GM18861 (cell line): ENCODE data around the gene HDHD5.

Experiments
- ATAC-seq: cut with Tn5 transposase; IDR thresholded peaks from one replicate; pipeline ENCODE4 v1.9.1; 2021; ENCODE audit not compliant: unreplicated experiment

The HDHD5 gene

DNA sequence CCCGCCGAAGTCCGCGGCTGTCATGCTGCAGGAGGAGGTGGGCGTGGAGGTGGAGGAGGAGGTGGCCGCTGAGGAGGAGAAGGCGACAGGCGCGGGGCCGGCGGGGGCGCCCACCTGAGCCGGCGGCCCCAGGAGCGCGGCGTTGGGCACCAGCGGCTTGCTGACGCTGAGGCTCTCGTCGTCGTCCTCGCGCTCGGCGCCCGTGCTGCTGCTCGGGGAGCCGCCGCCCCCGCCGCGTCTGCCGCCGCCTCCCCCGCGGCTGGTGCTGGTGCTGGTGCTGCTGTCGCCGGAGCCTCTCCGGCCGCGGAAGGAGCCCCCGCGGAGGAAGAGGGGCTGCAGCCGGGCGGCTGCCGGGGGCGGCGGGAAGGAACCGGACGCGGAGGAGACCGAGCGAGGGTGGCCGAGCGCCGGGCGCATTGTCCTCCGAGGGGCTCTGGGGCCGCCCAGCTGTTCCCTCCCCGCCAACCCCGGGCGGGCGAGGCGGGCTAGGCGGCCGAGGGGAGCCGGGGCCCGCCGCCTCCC, 38.3 kb downstream of the HDHD5 start:
- no peak for ATAC-seq

DNA sequence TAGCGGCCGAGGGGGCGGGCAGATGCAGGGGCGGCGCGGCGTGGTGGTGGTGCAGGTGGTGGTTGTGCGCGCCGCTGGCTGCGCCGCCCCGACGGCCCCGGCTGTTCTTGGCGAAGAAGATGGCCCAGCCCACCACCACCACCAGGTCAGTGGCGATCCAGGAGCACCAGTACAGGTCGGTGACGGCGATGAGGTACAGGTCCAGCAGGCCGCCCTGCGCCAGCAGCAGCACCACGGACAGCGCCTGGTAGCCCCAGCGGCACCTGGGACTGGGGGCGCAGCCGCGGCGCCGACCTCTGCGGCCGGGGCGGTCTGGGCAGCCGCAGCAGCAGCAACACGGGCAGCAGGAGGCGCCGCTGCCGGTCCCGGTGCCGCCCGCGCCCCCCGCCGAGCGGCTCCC, 38.8 kb downstream of the HDHD5 start:
- ATAC-seq = no peak

DNA sequence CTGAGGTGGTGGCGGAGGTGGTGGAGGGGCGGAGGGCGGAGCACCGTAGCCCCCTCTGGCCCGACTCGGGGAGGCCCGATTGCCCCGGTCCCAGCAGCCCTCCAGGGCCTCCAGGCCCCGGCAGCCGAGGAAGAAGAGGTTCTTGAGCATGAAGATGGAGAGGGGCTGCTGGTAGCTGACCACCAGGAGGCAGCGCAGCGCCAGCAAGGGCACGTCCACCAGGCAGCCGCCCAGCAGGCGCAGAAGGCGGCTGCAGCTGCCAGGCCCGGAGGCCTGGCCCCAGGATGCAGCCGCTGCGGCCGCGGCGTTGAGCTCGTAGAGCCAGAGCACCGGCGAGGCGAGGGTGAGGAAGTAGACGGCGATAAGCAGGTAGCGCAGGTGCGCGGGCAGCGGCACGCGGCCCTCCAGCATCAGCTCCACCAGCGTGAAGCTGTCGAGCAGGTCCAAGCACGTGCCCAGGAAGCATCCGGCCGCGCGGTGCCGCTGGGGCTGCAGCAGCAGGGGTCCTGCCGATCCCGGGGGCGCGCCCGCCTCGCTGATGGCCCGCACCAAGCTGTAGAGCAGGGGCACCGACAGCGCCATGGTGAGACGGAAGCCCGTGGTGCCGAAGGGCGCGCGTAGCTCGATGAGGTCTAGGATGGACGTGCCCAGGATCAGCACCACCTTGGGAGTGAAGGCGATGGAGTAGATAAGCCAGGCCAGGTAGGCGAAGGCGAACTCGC, 39.4 kb downstream of the HDHD5 start:
- ATAC-seq = no peak

DNA sequence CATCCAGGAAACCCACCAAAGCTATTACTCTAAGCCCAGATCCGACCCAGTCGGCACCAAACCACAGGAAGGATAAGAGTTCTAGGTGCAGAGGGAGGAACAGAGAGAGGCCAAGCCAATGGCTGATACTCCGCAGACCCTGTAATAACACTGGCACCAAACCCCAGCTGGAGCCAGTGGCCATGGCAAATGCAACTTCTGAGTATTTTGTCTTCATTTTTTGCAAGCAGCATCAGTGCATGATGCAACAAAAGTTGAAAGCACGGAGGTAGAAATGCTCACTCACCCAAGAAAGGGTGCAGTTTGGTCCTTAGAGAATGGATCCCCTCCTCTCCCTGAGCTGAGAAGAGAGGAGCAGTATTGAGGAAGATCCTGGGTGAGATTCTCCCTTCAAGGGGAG, 40.7 kb downstream of the HDHD5 start:
- ATAC-seq = no peak

DNA sequence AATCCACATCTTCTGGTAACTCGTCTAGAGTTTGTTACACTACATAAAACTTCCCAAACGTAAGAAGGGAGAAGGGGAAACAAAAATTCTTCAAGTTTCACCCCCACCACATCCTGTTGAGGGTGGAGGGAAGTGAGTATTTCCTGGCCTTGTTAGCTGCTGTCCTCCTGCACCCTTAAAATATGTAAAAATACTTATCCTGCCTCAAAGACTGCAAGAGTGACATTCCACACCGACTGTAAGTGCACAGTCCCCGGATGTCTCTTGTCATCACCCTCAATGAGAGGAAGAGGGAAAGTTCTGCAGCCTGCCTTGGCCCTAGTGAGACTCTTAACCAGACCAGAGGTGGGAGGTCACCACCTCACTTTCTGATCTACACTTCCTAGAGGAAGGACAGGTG, 41.2 kb downstream of the HDHD5 start:
- ATAC-seq = no peak

DNA sequence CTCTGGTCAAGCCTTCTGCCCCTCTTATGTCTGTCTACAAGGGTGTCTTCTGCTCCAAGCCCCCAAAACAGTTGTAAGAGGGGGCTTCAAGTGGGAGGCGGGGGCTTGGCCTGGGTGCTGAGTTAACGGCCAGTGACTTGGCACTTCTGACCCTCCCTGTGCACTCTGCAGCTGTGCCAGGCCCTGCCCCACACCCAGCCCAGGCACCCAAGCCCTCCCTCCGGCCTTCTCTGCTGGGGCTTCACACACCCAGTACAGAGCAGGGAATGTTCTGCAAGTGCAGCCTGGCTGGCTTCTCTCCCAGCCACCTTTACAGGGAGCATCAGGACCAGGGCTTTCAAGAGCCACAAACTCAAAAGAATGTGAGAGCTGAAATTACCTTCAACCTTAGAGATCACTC, 41.7 kb downstream of the HDHD5 start:
- ATAC-seq = no peak

DNA sequence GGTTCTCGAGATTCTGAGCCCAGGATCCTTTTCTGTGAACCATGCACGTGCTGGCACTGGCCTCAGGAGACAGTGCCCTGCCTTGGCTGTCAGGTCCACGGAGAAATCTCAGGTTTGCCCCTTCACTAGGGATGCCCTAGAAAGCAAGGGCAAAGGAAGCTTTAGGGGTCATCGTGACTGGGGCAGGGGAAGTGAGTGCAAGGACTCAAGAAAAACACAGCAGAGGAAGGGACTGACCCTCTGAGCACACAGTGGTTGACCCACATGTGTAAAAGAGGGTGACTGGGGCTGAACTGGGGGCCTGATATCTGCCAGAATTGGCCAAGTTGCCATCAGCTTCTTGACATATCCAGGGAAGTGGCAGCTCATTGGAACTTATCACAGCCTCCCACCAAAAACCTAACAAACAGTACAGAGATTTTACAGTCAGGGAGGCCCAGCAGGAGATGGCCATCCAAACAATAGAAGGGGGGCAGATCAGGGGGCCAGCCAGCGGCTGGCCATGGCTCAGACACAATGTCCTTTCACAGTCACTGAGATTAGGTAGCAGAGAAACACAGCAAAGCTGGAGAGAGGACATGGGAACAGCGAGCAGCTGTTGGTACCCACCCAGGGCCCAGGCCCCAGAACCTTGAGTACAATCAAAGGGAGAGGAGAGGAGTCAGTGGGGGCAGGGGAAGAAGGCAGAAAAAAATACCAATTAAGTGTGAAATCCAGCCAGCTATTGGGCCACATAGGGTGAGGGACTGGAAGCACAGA, 42.3 kb downstream of the HDHD5 start:
- ATAC-seq = no peak

DNA sequence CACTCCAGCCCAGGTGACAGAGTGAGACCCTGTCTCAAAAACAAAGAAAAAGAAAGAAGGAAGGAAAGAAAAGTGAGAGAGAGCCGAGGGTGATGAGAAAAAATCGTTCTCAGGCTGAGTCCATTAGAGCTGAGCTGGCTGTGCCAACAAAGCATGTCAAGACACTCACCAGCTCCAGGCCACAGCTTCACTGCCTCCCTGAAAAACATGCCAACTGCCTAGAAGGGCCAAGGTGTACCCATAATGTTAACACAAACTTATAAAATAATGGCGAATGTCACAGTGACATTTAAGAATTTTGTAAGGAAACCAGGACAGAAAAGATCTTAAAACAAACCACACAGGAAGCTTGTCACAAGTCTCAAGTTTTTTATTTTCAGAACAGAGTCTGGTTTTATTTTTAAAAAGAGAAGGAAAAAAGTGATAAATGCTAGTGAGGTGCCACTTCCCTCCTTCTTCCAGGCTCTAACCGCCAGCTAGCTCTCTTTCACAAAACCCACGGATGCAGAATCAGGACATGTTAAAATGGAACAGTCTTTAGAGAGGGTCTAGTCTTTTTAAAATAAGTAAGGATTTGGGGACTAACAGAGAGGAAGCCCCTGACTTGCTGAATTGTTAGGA, 43.0 kb downstream of the HDHD5 start:
- ATAC-seq = no peak

DNA sequence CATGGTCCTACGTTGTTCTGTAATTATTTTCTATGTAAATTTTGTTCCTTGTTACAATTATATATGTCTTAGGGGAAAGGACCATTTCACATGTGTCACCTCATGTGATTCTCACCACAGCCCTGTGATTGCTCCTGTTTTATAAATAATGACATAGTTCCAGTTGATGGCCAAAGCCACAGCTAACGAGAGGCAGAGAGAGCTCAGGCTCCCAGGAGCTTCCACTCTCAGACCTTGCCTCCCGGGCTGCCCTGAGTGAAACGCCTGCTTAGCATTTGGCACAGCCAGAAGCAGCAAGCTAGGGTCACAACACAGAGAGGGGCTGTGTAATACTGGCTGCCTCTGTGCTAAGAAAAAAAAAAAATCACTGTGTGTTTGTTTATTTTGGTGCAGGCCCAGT, 43.8 kb downstream of the HDHD5 start:
- ATAC-seq = no peak

DNA sequence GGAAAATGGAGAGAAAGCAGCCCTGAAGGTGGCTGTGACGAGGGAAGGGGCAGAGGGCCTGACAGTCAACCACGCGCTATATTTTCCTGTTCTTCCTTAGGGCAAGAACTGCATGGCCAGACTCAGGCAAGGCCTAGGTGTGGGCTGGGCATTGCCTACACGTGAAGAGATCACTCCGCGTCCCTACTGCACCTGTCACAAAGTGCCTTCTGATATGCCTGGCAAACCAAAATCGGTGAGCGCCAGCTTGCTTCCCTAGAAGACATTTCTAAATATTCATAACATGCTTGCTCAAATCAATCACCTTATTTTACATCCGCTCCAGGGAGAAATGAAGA, 44.2 kb downstream of the HDHD5 start:
- no peak for ATAC-seq

DNA sequence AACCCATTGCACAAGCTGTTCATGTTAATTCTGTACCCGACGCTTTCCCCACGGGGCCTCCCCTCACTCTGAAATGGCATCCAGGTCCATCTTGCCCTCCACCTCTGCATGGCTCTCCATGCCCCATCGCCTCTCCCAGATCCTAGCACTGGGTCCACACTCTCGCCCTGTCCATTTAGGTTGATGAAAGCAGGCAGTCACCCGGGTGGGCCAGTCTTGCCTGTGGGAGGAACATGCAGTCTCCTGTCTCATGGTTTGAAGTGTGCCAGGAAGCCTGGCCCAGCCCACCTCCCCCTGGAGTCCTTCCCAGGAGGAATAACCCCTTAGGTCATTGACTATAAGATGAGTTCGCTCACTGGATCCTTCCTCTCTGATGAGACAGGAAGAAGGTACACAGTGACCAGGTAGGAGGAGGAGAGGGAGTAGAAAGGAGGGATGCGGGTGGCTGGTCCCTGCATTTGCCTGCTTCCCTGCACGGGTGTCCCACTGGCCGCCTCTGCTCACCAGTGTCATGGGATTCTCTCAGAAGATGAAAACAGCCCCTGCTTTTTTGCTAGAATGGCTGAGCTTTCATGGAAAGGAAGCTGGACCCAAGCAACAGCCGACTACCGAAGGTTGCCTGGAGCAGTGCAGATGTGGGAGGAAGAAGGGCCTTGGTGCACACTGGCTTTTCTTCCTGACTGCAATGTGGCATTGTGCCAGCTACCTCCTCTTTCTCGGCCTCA, 44.7 kb downstream of the HDHD5 start:
- ATAC-seq = no peak

DNA sequence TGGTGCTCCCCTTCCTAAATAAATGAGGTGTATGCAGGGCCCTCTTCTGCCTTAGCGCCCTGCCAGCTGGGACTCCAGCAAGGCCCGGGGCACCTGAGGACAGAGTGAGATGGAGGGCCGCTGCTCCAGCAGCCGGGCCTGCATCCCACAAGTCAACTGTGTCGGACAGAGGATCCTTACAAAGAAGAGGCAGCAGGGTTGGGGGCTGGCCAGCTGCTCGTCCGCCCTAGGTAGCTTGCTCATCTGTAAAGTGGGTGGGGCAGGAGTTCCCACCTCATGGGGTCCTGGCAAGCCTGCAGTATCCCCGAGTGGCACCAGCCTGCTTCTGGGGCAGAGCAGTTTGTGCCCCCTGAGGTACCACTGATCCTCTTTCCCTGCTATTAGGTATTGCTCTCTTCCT, 45.5 kb downstream of the HDHD5 start:
- ATAC-seq = no peak

DNA sequence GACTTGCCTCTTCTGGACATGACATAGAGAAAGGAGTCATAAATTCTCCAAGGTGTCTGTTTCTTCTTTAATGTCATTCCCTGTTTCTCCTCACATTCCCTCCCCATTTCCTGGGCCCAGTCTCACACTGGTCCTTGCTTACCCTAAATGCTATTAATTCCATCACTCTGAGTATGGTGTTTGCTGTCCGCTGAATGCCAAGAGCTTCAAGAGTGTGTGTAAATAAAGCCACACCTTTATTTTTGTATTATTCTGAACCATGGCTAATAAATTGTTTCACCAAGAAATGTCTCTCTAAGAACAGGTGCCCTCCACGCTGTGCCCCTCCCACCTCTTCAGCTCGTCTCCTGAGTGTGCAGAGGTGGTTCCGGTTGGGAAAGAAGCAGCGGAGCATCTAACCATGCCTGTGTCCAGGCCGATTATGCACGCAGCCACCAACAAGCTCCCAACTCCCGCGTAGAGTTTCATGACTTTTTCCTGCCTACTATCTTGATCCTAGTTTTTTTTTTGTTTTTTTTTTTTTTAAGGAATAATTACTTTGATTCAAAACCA, 46.5 kb downstream of the HDHD5 start:
- ATAC-seq = no peak

DNA sequence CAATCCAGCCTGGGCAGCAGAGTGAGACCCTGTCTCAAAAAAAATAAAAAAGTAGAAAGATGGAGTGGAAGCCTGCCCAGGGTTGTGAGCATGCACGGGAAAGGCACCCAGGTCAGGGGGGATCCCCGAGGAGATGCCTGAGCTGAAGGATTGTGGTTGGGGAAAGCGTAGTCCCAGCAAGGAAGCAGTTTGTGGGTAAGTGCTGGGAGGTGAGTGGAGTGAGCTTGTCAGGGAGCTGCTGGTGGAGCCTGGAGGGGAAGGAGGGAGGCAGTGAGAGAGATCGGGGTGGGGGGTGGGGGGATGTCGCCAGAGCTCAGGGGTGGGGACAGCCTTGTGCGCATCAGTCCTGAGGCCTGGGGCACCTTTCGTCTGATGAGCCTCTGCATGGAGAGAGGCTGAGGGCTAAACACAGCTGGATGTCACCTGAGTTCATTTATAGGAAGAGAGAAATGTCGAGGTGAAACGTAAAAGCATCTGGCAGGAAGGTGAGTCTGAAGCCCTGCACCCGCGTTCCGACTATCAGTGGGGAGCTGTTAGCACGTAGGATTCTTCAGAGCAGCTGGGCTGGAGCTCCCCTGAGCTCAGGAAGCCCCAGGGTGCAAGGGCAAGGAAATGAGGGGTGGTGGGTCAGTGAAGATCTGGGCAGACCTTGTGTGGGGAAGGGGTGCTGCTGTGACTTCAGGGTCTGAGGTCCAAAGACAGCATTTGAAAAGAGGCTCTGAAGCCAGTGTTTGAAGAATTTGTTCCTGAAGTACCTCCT, 48.1 kb downstream of the HDHD5 start:
- no peak for ATAC-seq

DNA sequence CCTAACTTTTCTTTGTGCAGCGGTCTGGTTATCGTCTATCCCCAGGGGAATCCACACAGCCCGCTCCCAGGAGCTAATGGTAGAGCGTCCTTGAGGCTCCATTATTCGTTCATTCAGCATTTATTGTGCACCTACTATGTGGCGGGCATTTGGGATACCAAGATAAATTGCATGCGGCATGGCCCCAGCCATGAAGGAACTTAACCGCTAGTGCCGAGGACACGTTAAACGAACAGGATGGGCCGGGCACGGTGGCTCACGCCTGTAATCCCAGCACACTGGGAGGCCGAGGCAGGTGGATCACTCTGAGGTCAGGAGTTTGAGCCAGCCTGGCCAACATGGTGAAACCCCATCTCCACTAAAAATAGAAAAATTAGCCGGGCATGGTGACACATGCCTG, 49.1 kb downstream of the HDHD5 start:
- ATAC-seq = no peak

DNA sequence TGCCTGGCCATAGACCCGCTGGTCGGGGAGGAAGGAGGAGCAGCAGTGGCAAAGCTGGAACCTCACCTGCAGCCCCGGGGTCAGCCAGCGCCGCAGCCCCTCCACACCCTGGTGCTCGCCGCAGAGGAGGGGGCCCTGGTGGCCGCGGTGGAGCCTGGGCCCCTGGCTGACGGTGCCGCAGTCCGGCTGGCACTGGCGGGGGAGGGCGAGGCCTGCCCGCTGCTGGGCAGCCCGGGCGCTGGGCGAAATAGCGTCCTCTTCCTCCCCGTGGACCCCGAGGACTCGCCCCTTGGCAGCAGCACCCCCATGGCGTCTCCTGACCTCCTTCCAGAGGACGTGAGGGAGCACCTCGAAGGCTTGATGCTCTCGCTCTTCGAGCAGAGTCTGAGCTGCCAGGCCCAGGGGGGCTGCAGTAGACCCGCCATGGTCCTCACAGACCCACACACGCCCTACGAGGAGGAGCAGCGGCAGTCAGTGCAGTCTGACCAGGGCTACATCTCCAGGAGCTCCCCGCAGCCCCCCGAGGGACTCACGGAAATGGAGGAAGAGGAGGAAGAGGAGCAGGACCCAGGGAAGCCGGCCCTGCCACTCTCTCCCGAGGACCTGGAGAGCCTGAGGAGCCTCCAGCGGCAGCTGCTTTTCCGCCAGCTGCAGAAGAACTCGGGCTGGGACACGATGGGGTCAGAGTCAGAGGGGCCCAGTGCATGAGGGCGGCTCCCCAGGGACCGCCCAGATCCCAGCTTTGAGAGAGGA, 49.8 kb downstream of the HDHD5 start:
- no peak for ATAC-seq

DNA sequence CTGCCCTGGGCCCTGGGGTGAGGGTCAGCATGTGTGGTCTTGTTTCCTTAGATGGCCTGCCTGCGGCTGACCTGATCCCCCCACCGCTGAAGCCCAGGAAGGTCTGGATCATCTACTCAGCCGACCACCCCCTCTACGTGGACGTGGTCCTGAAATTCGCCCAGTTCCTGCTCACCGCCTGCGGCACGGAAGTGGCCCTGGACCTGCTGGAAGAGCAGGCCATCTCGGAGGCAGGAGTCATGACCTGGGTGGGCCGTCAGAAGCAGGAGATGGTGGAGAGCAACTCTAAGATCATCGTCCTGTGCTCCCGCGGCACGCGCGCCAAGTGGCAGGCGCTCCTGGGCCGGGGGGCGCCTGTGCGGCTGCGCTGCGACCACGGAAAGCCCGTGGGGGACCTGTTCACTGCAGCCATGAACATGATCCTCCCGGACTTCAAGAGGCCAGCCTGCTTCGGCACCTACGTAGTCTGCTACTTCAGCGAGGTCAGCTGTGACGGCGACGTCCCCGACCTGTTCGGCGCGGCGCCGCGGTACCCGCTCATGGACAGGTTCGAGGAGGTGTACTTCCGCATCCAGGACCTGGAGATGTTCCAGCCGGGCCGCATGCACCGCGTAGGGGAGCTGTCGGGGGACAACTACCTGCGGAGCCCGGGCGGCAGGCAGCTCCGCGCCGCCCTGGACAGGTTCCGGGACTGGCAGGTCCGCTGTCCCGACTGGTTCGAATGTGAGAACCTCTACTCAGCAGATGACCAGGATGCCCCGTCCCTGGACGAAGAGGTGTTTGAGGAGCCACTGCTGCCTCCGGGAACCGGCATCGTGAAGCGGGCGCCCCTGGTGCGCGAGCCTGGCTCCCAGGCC, 50.6 kb downstream of the HDHD5 start:
- ATAC-seq = no peak

DNA sequence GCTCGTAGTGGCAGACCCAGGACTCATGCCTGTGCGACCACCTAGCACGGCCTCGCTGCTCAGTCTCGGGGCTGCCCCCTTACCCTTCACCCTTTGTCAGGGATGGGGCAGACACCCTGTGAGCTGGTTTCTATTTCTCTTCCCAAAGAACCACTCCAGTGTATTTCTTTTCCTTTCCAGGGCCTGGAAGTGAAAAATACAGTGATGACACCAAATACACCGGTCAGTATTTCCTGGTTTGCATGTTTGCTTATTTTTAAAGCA, 51.6 kb downstream of the HDHD5 start:
- no peak for ATAC-seq
